ENCODE measurements around the gene CD9. TPM values are rescaled to one million over a fixed set of nuclear protein-coding genes. Genes with fewer than 3 reads are reported as not detected.

Gene CD9
- total and polyA plus RNA-seq, 2 donors (not counting 1 experiment from before 2014, with no cell fraction given): 520 to 856 TPM

DNA sequence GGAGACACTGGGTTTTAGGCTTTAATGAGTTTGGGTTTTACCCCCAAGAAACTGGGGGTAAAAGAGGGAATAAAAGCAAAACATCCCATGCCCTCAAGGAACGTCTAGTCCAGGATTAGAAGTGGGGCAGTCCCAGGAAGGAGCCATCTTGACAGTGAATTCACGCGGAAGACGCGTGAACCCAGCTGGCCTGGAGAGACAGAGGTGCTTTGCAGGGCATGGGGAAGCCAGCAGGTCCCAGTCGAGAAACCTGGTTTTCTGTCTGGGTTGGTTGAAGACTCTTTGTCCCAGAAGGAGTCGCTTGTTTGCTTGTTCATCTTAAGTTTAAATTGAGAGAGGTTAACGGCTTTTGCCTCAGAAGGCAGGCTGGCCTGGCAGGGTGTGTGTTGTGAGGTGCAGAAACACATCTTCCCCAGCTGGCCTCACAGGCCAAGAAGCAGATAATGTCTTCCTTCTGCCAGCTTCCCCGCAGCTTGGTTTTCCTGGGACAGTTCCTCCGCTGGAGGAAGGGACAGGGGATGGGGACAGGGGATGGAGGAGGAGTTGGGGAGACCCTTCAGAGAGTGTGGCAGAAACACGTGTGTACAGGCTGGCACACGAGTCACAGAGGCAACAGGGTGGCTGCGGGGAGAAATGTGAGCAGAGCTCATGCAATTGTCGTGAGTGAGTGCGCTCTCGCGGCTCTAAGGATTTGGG, 18.5 kb upstream of the CD9 start:
- H2AFZ ChIP-seq (ENCODE audit: low read length): peak overlapping the region; percentile 73
- peak overlapping the region; percentile 26 for H3K9ac ChIP-seq (ENCODE audit: insufficient read depth, low read length)
- no peaks in the 10 kb centered on the region for H3K36me3 ChIP-seq (ENCODE audit: control insufficient read depth, insufficient read depth, low read length)
- H3K4me3 ChIP-seq (replicated peaks in 1 of 4; ENCODE audit: control extremely low read depth in 1 of 4, insufficient read depth in 1 of 4, low read depth in 3 of 4, low read length in 4 of 4): no peak overlapping the region
- peak overlapping the region; percentile 90 for H3K27ac ChIP-seq (ENCODE audit: insufficient read depth, low read length)
- DNase-seq (ENCODE audit: low read depth in 2 of 2): peak in 1 of 2 donors; percentile 40
- no peaks in the 10 kb centered on the region for H3K79me2 ChIP-seq (ENCODE audit: control insufficient read depth, insufficient read depth, low read length)
- peaks cover 36% of the 10 kb centered on the region for H3K4me1 ChIP-seq (ENCODE audit: control insufficient read depth, extremely low read depth, insufficient read depth, low read length)
- H3K27me3 ChIP-seq (ENCODE audit: control insufficient read depth, insufficient read depth, low read length): no peaks in the 10 kb centered on the region
- H3K4me2 ChIP-seq (ENCODE audit: extremely low read depth, insufficient read depth, low read length): peak overlapping the region; percentile 62
- TF ChIP-seq CTCF (conservative IDR thresholded peaks at IDR 0.05 in 1 of 2, IDR thresholded peaks at IDR 0.05 in 1 of 2; ENCODE audit: low read depth in 1 of 2, low read length in 2 of 2) (no peak), EZH2 (IDR thresholded peaks at IDR 0.05; ENCODE audit: low read length, missing control alignments) (no peak)
- H4K20me1 ChIP-seq (ENCODE audit: control insufficient read depth, extremely low read depth, insufficient read depth, low read length): no peaks in the 10 kb centered on the region
- H3K9me3 ChIP-seq (ENCODE audit: control insufficient read depth, insufficient read depth, low read depth, low read length): no peaks in the 10 kb centered on the region

DNA sequence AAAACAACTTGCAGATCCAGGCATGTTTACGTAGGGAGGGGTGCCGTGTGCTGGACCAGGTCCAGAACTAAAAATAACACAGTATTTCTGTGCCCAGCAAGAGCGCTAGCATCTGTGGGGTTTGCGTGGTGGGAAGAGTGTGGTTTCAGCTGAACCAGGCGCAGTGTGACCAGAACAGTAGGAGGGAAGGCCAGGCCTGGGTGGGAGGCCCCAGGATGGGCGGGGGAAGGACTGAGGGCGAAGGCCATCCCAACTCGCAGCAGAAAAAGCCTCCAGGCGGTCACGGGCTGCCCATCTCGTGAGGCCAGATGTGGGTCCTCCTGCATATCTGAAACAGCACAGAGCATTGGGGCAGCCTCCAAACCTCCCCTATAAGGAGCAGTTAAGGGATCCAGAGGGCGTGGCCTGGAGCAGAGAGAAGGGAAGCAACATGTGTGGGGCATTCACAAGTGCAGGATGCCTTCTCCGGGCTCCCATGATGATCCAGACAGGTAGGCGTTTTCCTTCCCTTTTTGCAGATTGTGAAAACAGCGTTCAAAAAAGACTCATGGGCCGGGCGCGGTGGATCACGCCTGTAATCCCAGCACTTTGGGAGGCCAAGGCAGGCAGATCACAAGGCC, 17.8 kb upstream of the CD9 start:
- Histone ChIP-seq H3K9me3 (ENCODE audit: control insufficient read depth, insufficient read depth, low read depth, low read length) (no peaks in the 10 kb centered on the region), H3K27me3 (ENCODE audit: control insufficient read depth, insufficient read depth, low read length) (no peaks in the 10 kb centered on the region), H3K36me3 (ENCODE audit: control insufficient read depth, insufficient read depth, low read length) (no peaks in the 10 kb centered on the region), H2AFZ (ENCODE audit: low read length) (peak overlapping the region; percentile 73), H3K4me1 (ENCODE audit: control insufficient read depth, extremely low read depth, insufficient read depth, low read length) (peaks cover 36% of the 10 kb centered on the region), H3K27ac (ENCODE audit: insufficient read depth, low read length) (peak overlapping the region; percentile 90), H3K79me2 (ENCODE audit: control insufficient read depth, insufficient read depth, low read length) (no peaks in the 10 kb centered on the region), H3K4me3 (replicated peaks in 1 of 4; ENCODE audit: control extremely low read depth in 1 of 4, insufficient read depth in 1 of 4, low read depth in 3 of 4, low read length in 4 of 4) (no peak overlapping the region), H4K20me1 (ENCODE audit: control insufficient read depth, extremely low read depth, insufficient read depth, low read length) (no peaks in the 10 kb centered on the region), H3K9ac (ENCODE audit: insufficient read depth, low read length) (no peak overlapping the region), H3K4me2 (ENCODE audit: extremely low read depth, insufficient read depth, low read length) (peak overlapping the region; percentile 62)
- TF ChIP-seq CTCF (conservative IDR thresholded peaks at IDR 0.05 in 1 of 2, IDR thresholded peaks at IDR 0.05 in 1 of 2; ENCODE audit: low read depth in 1 of 2, low read length in 2 of 2): no peak
- TF ChIP-seq EZH2 (IDR thresholded peaks at IDR 0.05; ENCODE audit: low read length, missing control alignments): no peak
- peak; percentile 70 to 96 for DNase-seq (ENCODE audit: low read depth in 2 of 2)

DNA sequence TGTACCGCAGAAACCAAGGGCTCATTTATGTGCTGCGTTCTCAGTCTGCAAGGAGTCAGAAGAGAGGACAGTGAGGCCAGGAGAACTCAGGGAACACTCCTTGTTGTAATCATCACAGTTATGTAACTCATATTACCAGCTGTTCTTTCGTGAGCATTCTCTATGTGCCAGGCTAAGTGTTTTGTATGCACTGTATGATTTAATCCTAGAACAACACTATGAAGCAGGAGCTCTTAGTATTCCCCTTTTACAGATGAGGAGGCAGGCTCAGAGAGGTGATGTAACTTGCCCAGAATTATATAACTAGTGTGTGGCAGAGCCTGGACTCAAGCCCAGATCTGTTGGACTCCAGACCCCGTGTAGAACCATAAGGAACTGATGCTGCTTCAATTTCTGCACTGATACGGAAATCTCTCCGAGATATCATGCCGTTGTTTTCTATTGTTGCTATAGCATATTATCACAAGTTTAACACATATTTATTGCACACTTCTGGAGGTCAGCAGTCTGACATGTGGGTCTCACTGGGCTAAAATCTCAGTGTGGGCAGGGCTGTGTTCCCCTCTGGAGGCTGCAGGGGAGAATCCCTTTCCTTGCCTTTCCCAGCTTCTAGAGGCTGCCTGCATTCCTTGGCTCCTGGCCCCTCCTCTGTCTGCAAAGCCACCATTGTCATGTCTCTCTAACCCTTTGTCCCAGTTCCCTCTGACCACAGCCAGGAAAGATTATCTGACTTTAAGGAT, 16.3 kb upstream of the CD9 start:
- peaks cover 36% of the 10 kb centered on the region for H3K4me1 ChIP-seq (ENCODE audit: control insufficient read depth, extremely low read depth, insufficient read depth, low read length)
- DNase-seq (ENCODE audit: low read depth in 2 of 2): peak; percentile 76
- no peaks in the 10 kb centered on the region for H3K79me2 ChIP-seq (ENCODE audit: control insufficient read depth, insufficient read depth, low read length)
- H4K20me1 ChIP-seq (ENCODE audit: control insufficient read depth, extremely low read depth, insufficient read depth, low read length): no peaks in the 10 kb centered on the region
- no peak overlapping the region for H2AFZ ChIP-seq (ENCODE audit: low read length)
- no peaks in the 10 kb centered on the region for H3K27me3 ChIP-seq (ENCODE audit: control insufficient read depth, insufficient read depth, low read length)
- no peak overlapping the region for H3K4me3 ChIP-seq (replicated peaks in 1 of 4; ENCODE audit: control extremely low read depth in 1 of 4, insufficient read depth in 1 of 4, low read depth in 3 of 4, low read length in 4 of 4)
- H3K4me2 ChIP-seq (ENCODE audit: extremely low read depth, insufficient read depth, low read length): no peak overlapping the region
- no peak overlapping the region for H3K9ac ChIP-seq (ENCODE audit: insufficient read depth, low read length)
- H3K36me3 ChIP-seq (ENCODE audit: control insufficient read depth, insufficient read depth, low read length): no peaks in the 10 kb centered on the region
- TF ChIP-seq EZH2 (IDR thresholded peaks at IDR 0.05; ENCODE audit: low read length, missing control alignments): no peak
- TF ChIP-seq CTCF (conservative IDR thresholded peaks at IDR 0.05 in 1 of 2, IDR thresholded peaks at IDR 0.05 in 1 of 2; ENCODE audit: low read depth in 1 of 2, low read length in 2 of 2): no peak
- no peak overlapping the region for H3K27ac ChIP-seq (ENCODE audit: insufficient read depth, low read length)
- H3K9me3 ChIP-seq (ENCODE audit: control insufficient read depth, insufficient read depth, low read depth, low read length): no peaks in the 10 kb centered on the region

Measured in fibroblast of lung (primary cell).